NCI-H345 treated with DMSO at 0.1 percent for 48 hours (cell line): ENCODE data around the gene TAF3.

Experiments
- DNase-seq: peaks from one replicate; lab custom pipeline; 2025; ENCODE audit not compliant: unreplicated experiment; lab: John Stamatoyannopoulos, UW

The TAF3 gene

DNA sequence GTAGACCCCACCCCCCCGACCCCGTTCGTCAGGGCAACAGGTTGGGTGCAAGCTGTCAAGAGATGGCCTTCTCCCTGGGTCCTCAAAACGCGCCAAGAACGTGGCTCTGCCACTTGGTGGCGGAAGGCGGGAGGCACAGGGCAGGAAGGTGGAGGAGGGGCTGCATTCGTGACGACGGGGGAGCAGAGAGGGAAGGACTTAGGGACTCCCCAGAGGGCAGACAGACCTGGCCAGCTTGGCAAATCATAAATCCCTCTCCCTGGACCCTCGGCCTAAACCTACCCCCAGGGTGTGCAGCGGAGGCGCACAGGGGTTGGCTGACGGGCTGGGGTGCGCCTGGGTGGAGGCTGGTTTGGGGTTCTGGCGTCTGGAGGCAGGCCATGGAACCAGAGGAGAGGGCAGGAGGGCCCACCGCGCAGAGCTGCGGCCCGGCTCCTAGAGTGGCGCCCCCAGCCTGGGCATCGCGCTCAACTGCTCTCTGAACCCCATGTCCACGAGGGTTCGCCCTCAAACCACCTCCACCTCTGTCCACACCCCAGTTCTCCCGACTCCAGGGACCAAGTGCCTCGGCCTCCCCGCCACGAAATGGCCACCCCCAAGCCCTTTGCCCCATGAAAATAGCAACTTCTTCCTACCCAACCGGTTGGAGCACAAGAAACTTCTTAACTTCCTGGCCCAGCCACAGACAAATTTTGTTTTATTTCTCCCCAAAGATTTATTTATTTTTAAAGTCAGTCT, 225.4 kb downstream of the TAF3 start:
- no peak for DNase-seq

DNA sequence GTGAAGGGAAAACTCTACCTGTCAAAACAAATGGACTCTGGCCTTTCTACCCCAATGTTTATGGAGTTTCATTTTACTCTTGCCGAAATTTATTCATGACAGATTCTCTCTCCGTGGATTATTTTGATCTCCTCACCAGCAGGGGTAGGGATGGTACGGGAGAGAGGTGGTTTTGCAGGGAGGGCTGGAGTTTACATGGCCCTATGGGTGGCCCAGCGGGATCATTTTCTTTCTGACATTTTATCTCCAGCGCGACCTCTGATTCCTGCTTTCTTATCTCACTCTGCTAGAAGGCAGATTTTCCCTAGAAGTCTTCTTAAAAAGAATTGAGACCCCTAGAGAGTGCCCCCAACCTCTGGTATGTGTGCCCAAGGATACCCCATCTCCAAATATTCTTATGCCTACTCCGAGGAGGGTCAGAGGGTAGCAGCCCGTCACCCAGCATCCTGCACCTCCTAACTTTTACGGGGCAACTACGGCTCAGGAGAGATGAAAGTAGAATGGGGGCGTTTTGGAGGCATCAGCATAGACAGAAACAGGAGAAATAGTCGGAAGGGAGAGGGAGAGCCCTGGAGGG, 226.1 kb downstream of the TAF3 start:
- no peak for DNase-seq

DNA sequence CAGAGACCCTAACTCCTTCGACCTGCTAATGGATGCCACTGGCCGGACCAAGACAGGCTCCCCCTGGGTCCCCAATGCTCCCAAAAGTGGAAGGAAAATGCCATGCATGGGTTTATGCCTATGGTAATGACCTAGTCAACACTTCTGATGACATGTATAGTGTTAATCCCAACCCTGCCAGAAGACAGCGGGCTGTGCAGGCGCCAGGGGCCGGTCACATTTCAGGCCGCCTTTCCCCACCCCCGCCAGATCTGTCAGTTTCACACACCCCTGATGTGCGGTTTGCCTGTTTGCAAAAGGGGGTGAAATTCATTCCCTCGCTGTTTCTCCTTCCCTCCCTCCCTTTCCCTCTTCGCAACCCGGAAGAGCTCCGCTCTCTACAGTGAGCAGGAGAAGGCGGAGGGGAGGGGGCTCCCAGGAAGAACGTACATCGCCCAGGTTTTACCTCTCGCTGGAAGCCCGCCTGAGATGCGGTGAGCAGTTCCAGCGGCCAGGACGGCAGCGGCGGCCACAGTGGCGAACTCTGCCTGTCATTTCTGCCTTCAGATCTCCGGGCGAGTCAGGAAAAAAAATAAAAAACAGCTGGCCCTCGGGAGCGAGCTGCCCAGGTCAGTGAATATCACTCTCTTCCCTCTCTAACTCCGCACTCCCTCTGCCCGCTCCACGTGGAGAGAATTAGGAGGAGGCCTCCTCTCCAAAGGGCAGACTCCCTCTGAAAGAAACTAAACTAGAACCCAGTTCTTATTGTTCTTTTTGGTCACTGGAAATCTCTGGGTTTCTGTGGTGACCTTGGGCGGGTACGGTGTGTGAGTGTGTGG, 226.8 kb downstream of the TAF3 start:
- DNase-seq, result no peak

DNA sequence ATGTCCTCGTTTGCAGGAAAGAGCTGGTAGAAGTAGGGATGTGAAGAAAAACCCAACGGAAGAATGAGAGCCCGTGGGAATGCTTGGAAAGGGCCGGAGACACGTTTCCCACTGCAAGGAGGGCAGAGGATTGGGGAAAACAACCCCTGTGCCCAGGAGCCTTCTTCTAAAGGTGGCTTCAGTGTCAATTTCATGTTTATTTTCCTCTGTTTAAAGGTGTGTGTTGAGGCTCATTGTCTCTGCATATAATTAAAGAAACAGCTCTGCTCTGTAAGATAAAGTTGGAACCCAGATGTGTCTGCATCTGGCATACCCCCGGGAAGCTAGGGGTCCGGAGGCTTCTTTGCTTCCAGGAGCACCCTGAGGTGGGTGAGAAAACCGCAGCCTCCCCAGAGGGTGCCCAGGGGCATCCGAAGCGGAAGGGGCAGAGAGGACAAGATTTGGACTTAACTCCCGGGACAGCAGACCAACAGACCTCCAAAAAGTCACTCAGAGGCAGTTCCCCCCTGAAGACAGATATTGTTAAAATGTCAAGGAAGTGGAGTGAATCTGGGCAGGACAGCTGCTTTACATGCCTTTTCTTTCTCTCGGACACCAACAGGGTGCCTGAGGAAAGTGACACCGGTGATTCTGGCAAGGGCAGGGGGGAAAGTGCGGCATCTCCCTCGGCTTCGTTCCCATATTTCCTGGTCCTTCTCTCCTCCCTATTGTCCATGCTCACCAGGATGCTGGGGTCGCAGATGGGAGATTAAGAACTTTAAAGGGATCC, 227.6 kb downstream of the TAF3 start:
- no peak for DNase-seq

DNA sequence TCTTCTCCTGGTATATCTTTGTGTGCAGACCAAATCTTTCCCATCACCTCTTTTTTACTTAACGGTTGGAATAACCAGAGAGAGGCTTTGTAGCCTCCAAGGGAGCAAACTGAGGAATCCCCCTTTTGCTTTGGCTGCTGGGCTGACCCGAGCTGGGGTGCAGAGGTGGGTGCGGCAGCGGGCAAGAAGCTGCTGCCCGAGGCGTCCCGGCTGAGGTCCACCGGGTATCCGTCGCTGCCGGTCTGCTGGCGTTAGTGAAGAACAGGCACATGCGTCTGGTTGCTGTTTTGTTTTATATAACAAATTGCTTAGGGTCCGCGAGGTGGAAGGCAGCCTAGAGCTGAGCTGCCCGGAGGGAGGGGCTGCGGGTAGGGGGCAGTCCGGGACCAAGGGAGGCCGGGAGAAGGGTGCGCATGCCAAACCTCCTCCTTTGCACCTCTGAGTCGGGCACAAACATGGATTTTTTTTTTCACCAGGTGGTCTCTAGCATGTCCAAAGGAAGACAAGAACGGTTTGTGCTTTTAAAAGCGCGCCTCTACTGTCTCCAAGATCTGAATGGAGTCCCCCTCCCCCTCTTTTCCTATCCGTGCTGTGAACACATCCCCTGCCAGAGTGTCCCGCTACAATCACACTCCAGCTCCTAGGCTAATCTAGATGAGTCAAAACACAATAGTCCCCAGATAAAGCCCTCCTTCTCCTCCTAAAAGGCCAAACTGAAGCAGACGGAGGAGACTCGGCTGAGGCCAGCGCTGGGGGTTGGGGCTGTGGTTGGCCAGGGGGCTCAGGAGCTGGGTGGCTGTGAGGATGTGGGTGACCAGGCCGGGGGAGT, 229.4 kb downstream of the TAF3 start:
- DNase-seq, result no peak

DNA sequence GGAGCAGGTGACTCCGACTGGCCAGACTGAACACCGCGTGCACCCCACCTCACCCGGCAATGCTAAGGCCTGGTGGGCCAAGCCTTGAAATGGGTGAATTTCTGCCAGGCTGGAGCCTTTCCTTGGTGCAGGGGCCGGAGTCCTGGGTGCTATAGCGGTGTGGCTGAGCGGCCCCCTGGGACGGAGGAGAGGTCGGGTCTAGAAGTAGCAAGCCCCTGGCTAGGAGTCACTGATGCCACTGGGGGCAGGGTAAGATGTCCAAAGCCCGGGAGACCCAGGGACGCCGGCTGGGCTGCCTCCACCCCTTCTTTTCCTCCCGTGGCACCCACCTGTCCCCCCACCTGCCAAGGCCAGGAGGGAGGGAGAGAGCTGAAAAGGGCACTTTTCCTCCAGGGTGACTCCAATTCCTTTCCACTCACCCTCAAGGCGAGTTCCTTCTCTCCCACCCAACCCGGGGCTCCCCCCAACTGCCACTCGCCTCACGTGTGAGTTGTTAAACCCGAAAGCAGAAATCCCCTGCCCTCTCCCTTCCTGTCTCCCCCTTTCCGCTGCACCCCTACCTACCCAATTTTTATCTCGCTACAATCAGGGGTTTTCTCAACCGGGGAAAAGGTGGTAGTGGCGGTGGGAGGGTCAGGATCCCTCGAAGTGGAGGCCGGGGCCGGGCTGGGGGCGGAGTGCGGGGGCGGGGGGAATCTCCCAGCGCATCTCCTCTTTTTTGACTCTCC, 230.1 kb downstream of the TAF3 start:
- no peak for DNase-seq

DNA sequence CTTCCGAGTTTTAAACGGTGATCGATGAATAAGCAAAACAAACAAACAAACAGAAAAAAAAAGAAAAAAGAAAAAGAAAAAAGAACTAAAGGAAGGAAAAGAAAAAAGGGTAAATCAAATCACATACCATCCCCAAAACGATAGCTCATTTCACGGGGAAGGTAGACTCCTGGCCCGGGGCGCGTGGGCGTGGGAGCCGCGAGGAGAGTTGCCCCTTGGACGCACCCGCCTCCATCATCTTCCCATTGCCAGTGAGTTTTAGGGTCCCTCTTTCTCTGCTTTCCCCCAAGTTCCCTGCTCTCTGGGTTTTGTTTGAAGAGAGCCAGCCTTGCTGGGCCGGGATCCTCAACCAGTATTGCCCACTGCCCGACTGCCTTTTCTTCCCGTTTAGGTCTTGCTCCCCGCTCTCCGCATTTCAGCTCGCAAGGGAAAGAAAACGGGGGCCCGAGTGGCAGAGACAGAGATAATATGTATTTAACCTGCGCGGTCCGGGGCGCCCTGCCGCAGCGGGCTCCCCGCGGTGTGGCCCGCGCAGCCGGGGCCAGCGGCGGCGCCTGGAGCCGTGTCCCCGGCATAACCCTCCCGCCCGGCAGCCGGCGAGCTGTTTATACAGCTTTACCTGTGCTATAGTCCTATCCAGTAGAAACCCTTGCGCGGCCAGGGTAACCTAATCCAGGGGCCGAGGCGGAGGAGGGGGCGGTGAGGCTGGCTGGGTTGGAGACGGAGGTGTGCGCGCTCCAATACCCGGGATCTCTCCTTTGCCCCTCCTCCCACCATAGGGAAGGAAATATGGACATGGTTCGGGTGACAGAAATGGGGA, 230.9 kb downstream of the TAF3 start:
- no peak for DNase-seq

DNA sequence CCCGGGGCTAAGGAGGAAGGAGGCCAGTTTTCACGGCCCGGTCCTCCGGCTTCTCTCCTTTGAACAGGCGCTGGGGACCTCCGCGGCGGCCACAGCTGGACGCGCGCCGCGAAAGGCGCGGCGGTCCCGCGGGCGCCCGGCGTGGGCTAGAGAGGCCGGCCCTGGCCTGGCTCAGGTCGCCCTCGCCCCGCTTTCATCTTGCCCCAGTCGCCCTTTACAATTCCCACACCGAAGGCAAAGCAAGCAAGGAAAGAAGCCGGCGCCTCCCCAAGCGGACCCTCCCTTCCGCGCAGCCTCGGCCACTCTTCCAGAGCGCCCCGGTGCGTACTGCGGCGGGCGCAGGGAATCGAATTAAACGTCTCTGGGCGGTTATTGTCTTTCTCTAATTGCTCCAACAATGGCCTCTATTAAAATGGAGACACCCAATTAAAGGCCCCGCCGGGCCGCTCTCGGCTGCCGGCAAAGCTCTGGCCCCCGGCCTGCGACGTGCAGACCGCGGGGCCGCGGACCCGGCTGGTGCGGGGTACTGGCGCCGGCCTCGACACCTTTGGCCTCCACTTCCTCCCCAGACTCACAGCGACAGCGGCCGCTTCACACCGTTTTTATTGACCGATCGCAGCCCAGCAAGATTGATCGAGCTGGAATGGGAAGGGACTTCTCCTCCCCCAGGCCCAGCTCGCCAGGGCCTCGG, 231.7 kb downstream of the TAF3 start:
- DNase-seq, result no peak

DNA sequence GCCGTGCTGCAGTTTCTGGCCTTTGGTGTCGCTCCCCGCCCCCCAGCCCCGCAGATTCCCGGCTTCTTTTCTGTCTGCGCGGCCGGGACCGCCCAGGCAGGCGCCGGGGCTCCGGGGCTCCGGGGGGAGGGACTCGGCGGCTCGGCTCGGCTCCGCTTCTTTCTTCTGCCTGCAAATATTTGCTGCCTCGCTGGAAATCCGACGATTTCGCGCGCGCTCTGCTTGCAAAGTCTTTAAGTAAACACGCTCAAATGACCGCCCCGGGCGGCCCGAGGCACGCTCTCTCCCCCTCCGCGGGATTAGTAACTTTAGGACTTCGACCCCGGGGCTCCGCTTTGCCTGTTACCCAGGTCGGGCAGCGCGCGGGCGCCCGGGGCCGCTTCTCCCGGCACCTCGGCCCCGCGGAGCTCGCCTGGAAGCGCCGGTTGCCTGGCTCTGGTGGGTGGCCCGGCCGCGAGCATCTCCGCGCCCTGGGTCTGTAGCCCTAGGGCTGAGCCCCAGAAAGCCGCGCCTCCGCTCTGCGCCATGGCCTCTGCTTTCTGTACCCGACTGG, 232.3 kb downstream of the TAF3 start:
- DNase-seq, result no peak

DNA sequence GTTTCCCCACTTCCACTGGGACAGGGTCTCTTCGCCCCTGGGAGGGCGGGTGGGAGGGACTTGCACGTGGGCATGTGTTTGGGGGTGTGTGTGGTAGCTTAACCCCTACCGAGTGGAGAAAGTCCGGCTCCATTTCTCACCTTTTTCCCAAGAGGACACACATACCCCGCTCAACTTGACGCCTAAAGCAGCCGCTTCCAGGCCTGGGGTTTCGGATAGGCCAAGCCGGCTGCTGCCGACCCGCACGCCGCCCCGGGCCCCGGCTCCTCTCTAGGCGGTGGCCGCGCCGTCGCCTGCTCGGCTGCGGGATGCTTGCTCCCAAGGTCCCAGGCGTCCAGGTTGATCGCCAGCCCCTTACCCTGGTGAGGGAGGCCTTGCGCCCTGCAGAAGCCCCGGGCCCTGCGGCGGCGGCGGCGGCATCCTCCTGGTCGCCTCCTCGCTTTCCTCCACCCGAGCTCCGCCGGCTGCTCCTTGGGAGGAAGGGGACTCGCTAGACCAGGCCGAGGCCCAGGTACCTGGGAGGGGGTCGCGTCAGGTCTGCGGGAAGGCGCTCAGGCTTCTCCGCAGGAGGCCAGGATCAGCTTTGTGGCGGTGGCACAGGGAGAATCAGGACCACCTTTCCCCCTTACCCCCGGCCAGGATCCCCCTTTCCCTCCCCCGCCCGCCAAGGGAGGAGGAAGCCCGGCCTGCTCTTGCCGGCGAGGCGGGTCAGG, 233.0 kb downstream of the TAF3 start:
- DNase-seq, result no peak

DNA sequence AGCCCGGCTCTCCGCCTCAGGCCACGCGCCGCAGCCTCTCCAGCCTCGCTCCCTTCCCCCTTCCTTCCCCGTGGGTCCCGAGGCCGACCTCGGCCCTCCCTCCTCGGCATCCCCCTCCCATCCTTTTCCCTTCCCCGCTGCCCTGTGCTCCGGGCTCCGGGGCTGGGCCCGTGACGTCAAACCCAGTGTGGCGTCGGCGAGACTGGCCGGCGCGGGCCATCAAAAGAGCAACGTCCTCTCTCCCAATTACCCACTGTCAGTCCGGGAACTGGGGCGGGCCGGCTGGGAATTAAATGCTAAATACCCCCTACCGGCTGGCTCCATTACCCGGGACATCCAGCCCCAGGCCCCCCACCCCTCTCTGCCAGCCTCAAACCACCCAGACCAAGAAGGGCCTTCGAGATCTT, 233.5 kb downstream of the TAF3 start:
- no peak for DNase-seq

DNA sequence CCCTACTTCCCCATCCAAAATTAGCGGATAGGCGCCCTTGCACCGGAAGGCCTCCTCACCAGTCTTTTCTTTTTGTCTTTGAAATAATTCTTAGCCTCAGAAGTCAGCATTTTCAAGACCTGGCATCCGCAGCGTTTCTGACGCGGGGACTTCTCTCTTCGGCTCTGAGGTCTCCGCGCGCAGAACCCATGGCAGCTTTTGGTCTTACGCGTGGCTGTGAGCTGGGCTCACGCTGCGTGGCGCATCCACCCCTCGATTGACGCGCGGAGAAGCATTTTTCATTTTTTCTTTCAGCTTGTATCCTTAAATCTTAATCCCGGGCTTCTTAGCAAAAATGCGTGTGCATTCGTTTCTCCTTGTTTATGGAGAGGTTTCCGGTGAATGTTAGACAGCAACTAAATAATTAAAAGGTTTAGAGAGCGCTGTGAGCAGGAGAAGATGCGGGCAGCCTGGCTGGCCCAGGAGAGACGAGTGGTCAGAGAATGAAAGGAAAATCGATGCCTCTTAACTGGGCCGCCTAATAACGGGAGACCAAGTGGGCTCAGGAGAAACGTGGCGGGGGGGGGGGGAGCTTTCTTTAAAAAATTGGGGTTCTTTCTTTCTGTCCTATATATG, 234.1 kb downstream of the TAF3 start:
- no peak for DNase-seq

DNA sequence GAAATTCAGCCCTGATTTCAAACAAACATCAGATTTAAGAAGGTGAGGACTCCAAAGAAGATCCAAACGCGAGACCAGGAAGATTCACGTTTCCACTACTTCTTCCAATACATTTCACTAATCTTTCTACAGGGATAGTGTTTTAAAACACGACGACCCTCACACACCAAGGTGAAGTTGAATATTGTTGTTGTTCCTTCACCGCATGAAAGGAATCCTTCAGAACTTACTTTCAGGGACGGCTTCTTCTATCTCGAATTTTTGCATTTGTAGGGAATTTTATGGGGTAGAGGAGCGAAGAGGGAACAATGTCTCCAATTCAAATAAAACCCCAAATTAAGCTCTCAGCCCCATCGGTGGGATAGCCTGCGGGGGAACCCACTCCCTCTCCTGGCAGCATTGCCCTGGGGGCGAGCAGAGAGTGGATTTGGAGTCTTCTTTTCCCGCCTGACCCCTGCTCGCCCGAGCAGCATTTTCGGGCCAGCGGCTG, 234.7 kb downstream of the TAF3 start:
- no peak for DNase-seq

DNA sequence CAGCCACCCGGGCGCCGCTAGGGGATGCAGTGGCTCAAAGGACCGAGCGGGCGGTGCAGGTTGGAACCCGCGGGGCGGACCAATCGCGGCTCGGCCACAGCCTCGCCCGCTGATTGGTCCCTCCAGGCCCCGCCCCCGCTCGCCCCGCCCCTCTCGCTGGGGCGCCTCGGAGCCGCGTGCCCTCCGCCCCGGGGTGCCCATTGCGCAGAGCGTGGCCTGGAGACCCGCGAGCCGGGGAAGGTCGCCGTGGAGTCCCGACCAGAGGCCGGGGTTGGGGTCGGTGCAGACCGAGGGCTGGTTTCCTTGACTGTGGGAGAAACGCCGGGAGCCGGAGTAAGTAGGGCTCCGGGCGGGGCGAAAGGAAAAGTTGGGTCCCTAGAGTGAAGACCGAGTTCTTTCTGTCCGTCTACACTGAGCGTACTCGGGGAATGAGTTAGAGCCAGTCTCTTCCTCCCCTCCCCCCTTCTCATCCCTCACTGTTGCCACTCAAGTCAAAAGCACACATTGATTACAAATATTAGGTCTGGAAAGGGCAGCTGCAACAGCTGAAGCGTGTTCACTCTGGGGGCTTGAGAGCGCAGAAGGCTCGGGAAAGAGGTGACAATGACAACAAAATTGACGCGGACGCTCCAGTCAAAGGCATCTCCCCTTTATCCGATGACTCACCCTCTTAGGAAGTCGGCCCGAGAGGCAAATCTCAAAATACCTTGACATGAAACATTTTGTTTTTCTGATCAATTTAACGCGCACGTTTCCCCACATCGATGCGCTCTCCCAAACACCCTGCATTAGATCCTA, 235.3 kb downstream of the TAF3 start:
- DNase-seq, result no peak

DNA sequence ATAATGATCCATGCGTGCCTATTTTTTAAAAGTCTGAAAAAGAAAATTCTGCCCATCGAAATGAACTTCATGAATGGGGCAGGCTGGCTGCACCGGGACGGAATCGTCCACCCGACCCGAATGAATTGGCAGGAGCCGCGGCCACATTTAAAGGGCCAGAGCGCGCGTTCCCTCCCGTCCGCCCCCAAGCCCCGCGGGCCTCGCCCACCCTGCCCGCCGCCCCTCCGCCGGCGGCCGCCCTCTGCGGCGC, 235.9 kb downstream of the TAF3 start:
- DNase-seq, result no peak
